ENCODE data around the gene RPTOR. TPM values are rescaled to one million over a fixed set of nuclear protein-coding genes. Genes with fewer than 3 reads are reported as not detected.

RPTOR gene
- total RNA-seq, 2 experiments from 2014 or later = 88.9 to 91.8 TPM

GRCh38 chr17:80962356-80963329, 418.0 kb downstream of the RPTOR start:
- Mint-ChIP-seq H3K4me1 (no peaks in the 10 kb centered on the region), H3K27me3 (no peaks in the 10 kb centered on the region), H3K36me3 (ENCODE audit: low read depth) (peaks cover 12% of the 10 kb centered on the region), H3K27ac (no peak overlapping the region), H3K9me3 (no peaks in the 10 kb centered on the region), H3K4me3 (no peak overlapping the region)
- ChIA-PET CTCF (no interaction called here), POLR2A (no interaction called here)
- no peak for DNase-seq

GRCh38 chr17:80963812-80964543, 419.3 kb downstream of the RPTOR start:
- Mint-ChIP-seq H3K9me3 (no peaks in the 10 kb centered on the region), H3K27me3 (no peaks in the 10 kb centered on the region), H3K4me1 (no peaks in the 10 kb centered on the region), H3K36me3 (ENCODE audit: low read depth) (peaks cover 12% of the 10 kb centered on the region), H3K4me3 (no peak overlapping the region), H3K27ac (no peak overlapping the region)
- no peak for DNase-seq
- ChIA-PET POLR2A (no interaction called here), CTCF (no interaction called here)

GRCh38 chr17:80964544-80964856, 419.9 kb downstream of the RPTOR start:
- CTCF ChIA-PET = no interaction called here
- peaks cover 12% of the 10 kb centered on the region for H3K36me3 Mint-ChIP-seq (ENCODE audit: low read depth)
- H3K27ac Mint-ChIP-seq = no peak overlapping the region
- no peaks in the 10 kb centered on the region for H3K9me3 Mint-ChIP-seq
- no peaks in the 10 kb centered on the region for H3K27me3 Mint-ChIP-seq
- DNase-seq = no peak
- POLR2A ChIA-PET = no interaction called here
- peaks cover under 1% of the 10 kb centered on the region for H3K4me1 Mint-ChIP-seq
- H3K4me3 Mint-ChIP-seq = no peak overlapping the region

- Mint-ChIP-seq H3K4me1 (peaks cover 2% of the 10 kb centered on the region), H3K9me3 (no peaks in the 10 kb centered on the region), H3K36me3 (ENCODE audit: low read depth) (peaks cover 12% of the 10 kb centered on the region), H3K27me3 (no peaks in the 10 kb centered on the region), H3K27ac (no peak overlapping the region), H3K4me3 (no peak overlapping the region)
- ChIA-PET CTCF (no interaction called here), POLR2A (interaction anchor here (1.5 kb wide), 1 partner anchor 27 kb away, joined by 4 read pairs; no protein-coding TSS in a partner anchor)
- no peak for DNase-seq
These were observed 420.4 kb downstream of the RPTOR start for GRCh38 chr17:80964859-80965580.

- no peak overlapping the region for H3K4me3 Mint-ChIP-seq
- no peak for DNase-seq
- POLR2A ChIA-PET = interaction anchor here (1.5 kb wide), 1 partner anchor 28 kb away, joined by 4 read pairs; no protein-coding TSS in a partner anchor
- no peaks in the 10 kb centered on the region for H3K9me3 Mint-ChIP-seq
- CTCF ChIA-PET = no interaction called here
- peaks cover 6% of the 10 kb centered on the region for H3K4me1 Mint-ChIP-seq
- no peak overlapping the region for H3K27ac Mint-ChIP-seq
- H3K36me3 Mint-ChIP-seq (ENCODE audit: low read depth) = peaks cover 12% of the 10 kb centered on the region
- H3K27me3 Mint-ChIP-seq = no peaks in the 10 kb centered on the region
These were observed 421.0 kb downstream of the RPTOR start for GRCh38 chr17:80965606-80966005.

- Mint-ChIP-seq H3K27ac (peak overlapping the region; percentile 10), H3K27me3 (no peaks in the 10 kb centered on the region), H3K4me1 (peaks cover 7% of the 10 kb centered on the region), H3K36me3 (ENCODE audit: low read depth) (peaks cover 12% of the 10 kb centered on the region), H3K9me3 (no peaks in the 10 kb centered on the region), H3K4me3 (no peak overlapping the region)
- no peak for DNase-seq
- ChIA-PET POLR2A (no interaction called here), CTCF (no interaction called here)
These were observed 422.8 kb downstream of the RPTOR start for GRCh38 chr17:80967404-80967872.

- CTCF ChIA-PET = interaction anchor here (0.6 kb wide), 1 partner anchor 29 kb away, joined by 3 read pairs; no protein-coding TSS in a partner anchor
- Mint-ChIP-seq H3K36me3 (ENCODE audit: low read depth) (peaks cover 12% of the 10 kb centered on the region), H3K4me1 (peaks cover 7% of the 10 kb centered on the region), H3K27me3 (no peaks in the 10 kb centered on the region), H3K27ac (no peak overlapping the region), H3K9me3 (no peaks in the 10 kb centered on the region), H3K4me3 (no peak overlapping the region)
- no peak for DNase-seq
- POLR2A ChIA-PET = interaction anchor here (2.2 kb wide), 1 partner anchor 545 kb away, joined by 5 read pairs; no protein-coding TSS in a partner anchor
These were observed 424.0 kb downstream of the RPTOR start for GRCh38 chr17:80968602-80969029.

GRCh38 chr17:80969030-80969673, 424.5 kb downstream of the RPTOR start:
- DNase-seq = no peak
- Mint-ChIP-seq H3K4me3 (no peak overlapping the region), H3K27me3 (no peaks in the 10 kb centered on the region), H3K9me3 (no peaks in the 10 kb centered on the region), H3K4me1 (peaks cover 7% of the 10 kb centered on the region), H3K27ac (no peak overlapping the region), H3K36me3 (ENCODE audit: low read depth) (peaks cover 12% of the 10 kb centered on the region)
- ChIA-PET CTCF (interaction anchor here (1.1 to 1.9 kb wide), 2 partner anchors 70 to 396 kb away, joined by 3 to 5 read pairs; no protein-coding TSS in a partner anchor), POLR2A (interaction anchor here (2.2 kb wide), 1 partner anchor 545 kb away, joined by 5 read pairs; no protein-coding TSS in a partner anchor)

- CTCF ChIA-PET = interaction anchor here (0.7 to 1.9 kb wide), 8 partner anchors 32 to 542 kb away, joined by 3 to 11 read pairs (median 4); no protein-coding TSS in a partner anchor
These were observed 425.0 kb downstream of the RPTOR start for GRCh38 chr17:80969674-80970043.

GRCh38 chr17:80970044-80970761, 425.6 kb downstream of the RPTOR start:
- Mint-ChIP-seq H3K27ac (no peak overlapping the region), H3K4me1 (peaks cover 7% of the 10 kb centered on the region), H3K27me3 (peaks cover 3% of the 10 kb centered on the region), H3K4me3 (no peak overlapping the region), H3K36me3 (ENCODE audit: low read depth) (peaks cover 4% of the 10 kb centered on the region), H3K9me3 (no peaks in the 10 kb centered on the region)
- peak; percentile 67 for DNase-seq
- ChIA-PET CTCF (interaction anchor here (0.7 to 1.9 kb wide), 8 partner anchors 32 to 543 kb away, joined by 3 to 11 read pairs (median 4); no protein-coding TSS in a partner anchor), POLR2A (interaction anchor here (0.8 to 2.2 kb wide), 7 partner anchors 9 to 546 kb away, joined by 3 to 6 read pairs (median 4); no protein-coding TSS in a partner anchor)

More at GRCh38 chr17:80969674-80970043, 425.0 kb downstream of the RPTOR start:
- Mint-ChIP-seq H3K4me1 (peaks cover 7% of the 10 kb centered on the region), H3K9me3 (no peaks in the 10 kb centered on the region), H3K27me3 (peaks cover 3% of the 10 kb centered on the region), H3K36me3 (ENCODE audit: low read depth) (peaks cover 7% of the 10 kb centered on the region), H3K27ac (no peak overlapping the region), H3K4me3 (no peak overlapping the region)
- DNase-seq = no peak
- POLR2A ChIA-PET = interaction anchor here (0.8 to 2.2 kb wide), 6 partner anchors 9 to 546 kb away, joined by 3 to 6 read pairs (median 4); no protein-coding TSS in a partner anchor

GRCh38 chr17:80970762-80971703, 426.4 kb downstream of the RPTOR start:
- Mint-ChIP-seq H3K27me3 (peaks cover 3% of the 10 kb centered on the region), H3K9me3 (no peaks in the 10 kb centered on the region), H3K4me3 (no peak overlapping the region), H3K27ac (no peak overlapping the region), H3K4me1 (peaks cover 7% of the 10 kb centered on the region), H3K36me3 (ENCODE audit: low read depth) (no peaks in the 10 kb centered on the region)
- DNase-seq = no peak
- CTCF ChIA-PET = interaction anchor here (1.1 to 1.9 kb wide), 4 partner anchors 70 to 543 kb away, joined by 3 to 11 read pairs (median 6); no protein-coding TSS in a partner anchor
- POLR2A ChIA-PET = interaction anchor here (1.2 to 2.2 kb wide), 4 partner anchors 8 to 547 kb away, joined by 3 to 6 read pairs (median 4); no protein-coding TSS in a partner anchor

All from activated CD4-positive, alpha-beta memory T cell treated with anti-CD3 and anti-CD28 coated beads, Interleukin-2, amount 10 ng/mL, durations not matched to agents 7 days and 5 days (primary cell).